ENCODE data around the gene ZNF41.

Gene ZNF41

GRCh38 chrX:47482065-47482511 lies 934 bp downstream of the ZNF41 start:
- Histone ChIP-seq H3K9ac (peak overlapping the region; percentile 87 to 94 (median 92)), H3K27ac (peak overlapping the region; percentile 88 to 97 (median 91); a peak in 21 of 22 replicates), H3K36me3 (no peaks in the 10 kb centered on the region), H3K27me3 (peaks cover 12 to 51% (median 33%) of the 10 kb centered on the region in 11 experiments; a peak in 20 of 22 replicates), H3K4me1 (peaks cover 25 to 46% (median 34%) of the 10 kb centered on the region in 10 experiments), H4K20me1 (peaks cover 0 to 4% (median 0%) of the 10 kb centered on the region in 11 experiments; a peak in 2 of 22 replicates), H3K9me3 (replicated peaks in 1 of 11) (0 out of 22 replicates have a peak, but pooled peaks cover 0 to 5% (median 0%) of the 10 kb centered on the region in 11 experiments), H3K4me2 (peak overlapping the region; percentile 49 to 88 (median 75)), H3K4me3 (peak overlapping the region; percentile 56 to 76 (median 68))
- TF ChIP-seq Cebpa-rat (IDR thresholded peaks at IDR 0.05) = no peak

DNA sequence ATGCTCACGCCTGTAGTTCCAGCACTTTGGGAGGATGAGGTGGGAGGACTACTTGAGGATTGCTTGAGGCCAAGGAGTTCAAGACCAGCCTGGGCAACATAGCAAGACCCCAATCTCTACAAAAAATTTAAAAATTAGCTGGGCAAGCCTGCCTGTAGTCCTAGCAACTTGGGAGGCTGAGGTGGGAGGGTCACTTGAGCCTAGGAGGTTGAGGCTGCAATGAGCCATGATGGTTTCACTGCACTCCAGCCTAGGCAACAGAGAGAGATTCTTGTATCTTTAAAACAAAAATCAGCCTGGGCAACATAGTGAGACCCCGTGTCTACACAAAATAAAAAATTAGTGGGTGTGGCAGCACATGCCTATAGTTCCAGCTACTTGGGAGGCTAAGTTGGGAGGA lies 1.9 kb downstream of the ZNF41 start:
- Histone ChIP-seq H3K4me1 (peaks cover 25 to 46% (median 34%) of the 10 kb centered on the region in 10 experiments), H3K9ac (no peak overlapping the region), H3K9me3 (replicated peaks in 1 of 11) (0 out of 22 replicates have a peak, but pooled peaks cover 0 to 5% (median 0%) of the 10 kb centered on the region in 11 experiments), H3K27ac (no peak overlapping the region), H3K4me2 (peak overlapping the region; percentile 17 to 83 (median 75); a peak in 16 of 22 replicates), H4K20me1 (peaks cover 0 to 4% (median 0%) of the 10 kb centered on the region in 11 experiments; a peak in 2 of 22 replicates), H3K27me3 (peaks cover 12 to 46% (median 26%) of the 10 kb centered on the region in 11 experiments; a peak in 20 of 22 replicates), H3K4me3 (peak overlapping the region in 4 of 10 experiments; percentile 64 to 70 (median 68); a peak in 4 of 20 replicates), H3K36me3 (no peaks in the 10 kb centered on the region)
- no peak for TF ChIP-seq Cebpa-rat (IDR thresholded peaks at IDR 0.05)

DNA sequence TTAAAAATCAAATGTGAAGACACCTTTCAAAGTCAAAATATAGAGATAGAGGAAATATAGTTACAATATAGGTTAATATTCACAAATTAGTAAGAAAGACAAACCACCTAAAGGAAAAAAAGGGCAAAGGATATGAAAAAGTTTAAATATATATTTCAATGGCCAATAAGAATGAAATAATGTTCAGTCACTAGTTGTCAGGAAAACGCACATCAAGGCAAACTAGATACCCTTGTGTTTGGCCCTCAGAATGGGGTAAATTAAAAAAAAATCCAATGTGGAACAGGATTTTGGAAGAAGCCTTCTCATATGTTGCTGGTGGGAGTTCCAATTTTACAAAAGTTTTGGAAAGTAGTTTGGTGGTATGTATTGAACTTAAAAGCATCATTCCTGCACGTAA lies 2.4 kb downstream of the ZNF41 start:
- Histone ChIP-seq H3K4me1 (peaks cover 24 to 43% (median 31%) of the 10 kb centered on the region in 10 experiments), H3K9me3 (replicated peaks in 1 of 11) (0 out of 22 replicates have a peak, but pooled peaks cover 0 to 5% (median 0%) of the 10 kb centered on the region in 11 experiments), H4K20me1 (peaks cover 0 to 4% (median 0%) of the 10 kb centered on the region in 11 experiments; a peak in 3 of 22 replicates), H3K9ac (no peak overlapping the region), H3K36me3 (no peaks in the 10 kb centered on the region), H3K4me3 (no peak overlapping the region), H3K4me2 (no peak overlapping the region), H3K27me3 (peaks cover 11 to 42% (median 23%) of the 10 kb centered on the region in 11 experiments; a peak in 20 of 22 replicates), H3K27ac (no peak overlapping the region)
- TF ChIP-seq Cebpa-rat (IDR thresholded peaks at IDR 0.05) = no peak

- Histone ChIP-seq H3K9ac (no peak overlapping the region), H4K20me1 (peaks cover 0 to 3% (median 0%) of the 10 kb centered on the region in 11 experiments; a peak in 2 of 22 replicates), H3K36me3 (no peaks in the 10 kb centered on the region), H3K9me3 (replicated peaks in 1 of 11) (peaks cover 0 to 4% (median 0%) of the 10 kb centered on the region in 11 experiments; a peak in 2 of 22 replicates), H3K4me2 (no peak overlapping the region), H3K27ac (no peak overlapping the region), H3K4me1 (peaks cover 0 to 17% (median 11%) of the 10 kb centered on the region in 10 experiments; a peak in 14 of 20 replicates), H3K27me3 (peaks cover 0 to 41% (median 22%) of the 10 kb centered on the region in 11 experiments; a peak in 16 of 22 replicates), H3K4me3 (no peak overlapping the region)
- no peak for TF ChIP-seq Cebpa-rat (IDR thresholded peaks at IDR 0.05)
These were observed 7.5 kb downstream of the ZNF41 start for GRCh38 chrX:47475476-47475875.

DNA sequence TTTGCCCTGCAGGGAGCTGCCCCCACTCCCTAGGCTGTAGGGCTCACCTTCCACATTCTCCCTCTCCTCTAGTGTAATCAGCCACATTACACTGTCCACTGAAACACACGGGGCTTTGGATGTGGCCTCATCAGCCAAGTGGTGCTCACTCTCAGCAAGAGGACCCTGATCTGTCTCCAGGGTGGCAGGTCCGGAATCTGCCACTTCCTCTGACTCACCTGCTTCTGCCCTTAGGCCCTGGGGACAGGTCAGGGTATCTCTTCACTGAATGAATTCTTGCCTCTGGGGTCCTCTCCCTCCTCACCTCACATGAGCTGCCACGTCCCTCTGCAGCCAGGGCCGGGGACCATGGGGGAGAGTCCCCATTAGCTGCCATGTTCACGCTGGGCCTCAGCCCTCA lies 15.9 kb downstream of the ZNF41 start:
- peaks cover 13 to 53% (median 31%) of the 10 kb centered on the region in 11 experiments for H3K9me3 ChIP-seq (replicated peaks in 1 of 11)
- H3K27ac ChIP-seq = no peak overlapping the region
- no peaks in the 10 kb centered on the region for H3K4me1 ChIP-seq

DNA sequence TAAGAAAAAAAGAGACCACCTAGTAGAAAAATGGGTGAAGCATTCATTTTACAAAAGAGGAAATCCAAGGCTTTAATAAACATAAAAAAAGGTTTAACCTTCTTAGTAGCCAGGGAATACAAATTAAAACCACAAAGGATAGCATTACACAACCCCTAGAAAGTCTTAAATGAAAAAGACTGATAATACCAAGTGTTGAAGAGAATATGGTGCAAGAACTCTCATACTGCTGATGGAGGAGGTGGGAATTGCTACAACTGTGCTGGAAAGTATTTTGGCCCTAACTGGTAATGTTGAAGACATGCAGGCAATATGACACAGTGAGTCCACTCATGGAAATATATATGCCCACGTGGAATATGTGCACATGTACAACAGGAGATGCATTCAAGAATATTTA lies 22.5 kb downstream of the ZNF41 start:
- TF ChIP-seq Cebpa-rat (IDR thresholded peaks at IDR 0.05) = no peak

More for the DNA sequence above, 15.9 kb downstream of the ZNF41 start:
- no peak overlapping the region for H3K4me2 ChIP-seq
- peaks cover 30 to 60% (median 56%) of the 10 kb centered on the region in 11 experiments for H3K36me3 ChIP-seq
- no peak for TF ChIP-seq Cebpa-rat (IDR thresholded peaks at IDR 0.05)
- H3K4me3 ChIP-seq = no peak overlapping the region
- peaks cover 36 to 77% (median 68%) of the 10 kb centered on the region in 11 experiments for H3K27me3 ChIP-seq
- H3K9ac ChIP-seq = no peak overlapping the region
- peaks cover 0 to 6% (median 0%) of the 10 kb centered on the region in 11 experiments; a peak in 2 of 22 replicates for H4K20me1 ChIP-seq

GRCh38 chrX:47458528-47458927 lies 24.5 kb downstream of the ZNF41 start:
- Histone ChIP-seq H3K36me3 (peaks cover 31 to 69% (median 42%) of the 10 kb centered on the region in 11 experiments), H3K4me1 (no peaks in the 10 kb centered on the region)

More for the DNA sequence above, 22.5 kb downstream of the ZNF41 start:
- H3K9me3 ChIP-seq (replicated peaks in 1 of 11) = peaks cover 32 to 85% (median 58%) of the 10 kb centered on the region in 11 experiments
- H3K4me2 ChIP-seq = no peak overlapping the region
- no peak overlapping the region for H3K9ac ChIP-seq
- no peaks in the 10 kb centered on the region for H4K20me1 ChIP-seq
- H3K4me1 ChIP-seq = no peaks in the 10 kb centered on the region
- peaks cover 28 to 94% (median 83%) of the 10 kb centered on the region in 11 experiments for H3K27me3 ChIP-seq
- peaks cover 25 to 61% (median 42%) of the 10 kb centered on the region in 11 experiments for H3K36me3 ChIP-seq
- no peak overlapping the region for H3K27ac ChIP-seq
- H3K4me3 ChIP-seq = no peak overlapping the region

DNA sequence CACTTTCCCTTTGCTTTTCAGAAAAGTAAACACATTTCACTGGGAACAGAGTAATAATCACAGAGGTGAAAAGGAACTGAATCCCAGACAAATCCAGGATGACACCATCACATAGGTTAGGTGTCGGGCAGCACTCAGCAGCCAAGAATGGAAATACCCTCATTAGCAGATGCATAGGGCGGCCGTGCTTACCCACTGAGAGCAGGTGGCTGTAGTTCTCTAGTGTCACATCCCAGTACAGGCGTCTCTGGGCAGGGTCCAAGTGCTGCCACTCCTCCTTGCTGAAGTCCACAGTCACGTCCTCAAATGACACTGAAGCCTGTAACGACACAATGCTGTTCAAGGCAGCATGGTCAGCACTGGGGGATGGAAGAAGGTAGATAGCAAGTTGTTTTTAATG lies 26.9 kb downstream of the ZNF41 start:
- Histone ChIP-seq H3K4me1 (no peaks in the 10 kb centered on the region), H3K27ac (no peak overlapping the region), H3K4me3 (no peak overlapping the region), H3K9me3 (replicated peaks in 1 of 11) (peaks cover 42 to 80% (median 51%) of the 10 kb centered on the region in 11 experiments), H3K36me3 (peaks cover 39 to 75% (median 50%) of the 10 kb centered on the region in 11 experiments), H3K9ac (no peak overlapping the region), H3K4me2 (no peak overlapping the region), H4K20me1 (no peaks in the 10 kb centered on the region), H3K27me3 (peaks cover 10 to 74% (median 60%) of the 10 kb centered on the region in 11 experiments)
- TF ChIP-seq Cebpa-rat (IDR thresholded peaks at IDR 0.05) = no peak

More at GRCh38 chrX:47458528-47458927, 24.5 kb downstream of the ZNF41 start:
- no peak overlapping the region for H3K27ac ChIP-seq
- H3K4me3 ChIP-seq = no peak overlapping the region
- no peak for TF ChIP-seq Cebpa-rat (IDR thresholded peaks at IDR 0.05)
- H3K27me3 ChIP-seq = peaks cover 10 to 82% (median 70%) of the 10 kb centered on the region in 11 experiments
- no peak overlapping the region for H3K9ac ChIP-seq
- H3K4me2 ChIP-seq = no peak overlapping the region
- H4K20me1 ChIP-seq = no peaks in the 10 kb centered on the region
- peaks cover 34 to 80% (median 51%) of the 10 kb centered on the region in 11 experiments for H3K9me3 ChIP-seq (replicated peaks in 1 of 11)

DNA sequence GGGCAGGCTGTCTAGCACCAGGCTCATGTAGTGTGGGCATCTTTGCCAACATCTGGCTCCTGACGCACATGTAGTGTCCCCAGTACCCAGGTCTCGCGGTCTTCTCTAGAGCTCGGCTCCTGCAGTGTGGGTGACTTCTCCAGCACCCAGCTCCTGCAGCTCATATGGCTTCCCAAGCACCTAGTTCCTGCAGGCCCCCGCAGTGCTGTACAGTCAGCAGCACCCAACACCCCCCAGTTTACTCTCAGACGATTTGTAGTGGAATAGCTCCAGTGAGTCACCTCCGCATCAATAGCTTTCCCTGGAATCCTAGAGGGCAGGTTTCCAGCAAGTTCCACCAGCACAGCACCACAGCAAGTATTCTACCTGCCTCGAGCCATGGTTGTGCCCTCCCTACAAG lies 30.9 kb downstream of the ZNF41 start:
- TF ChIP-seq Cebpa-rat (IDR thresholded peaks at IDR 0.05) = no peak
- Histone ChIP-seq H3K27ac (no peak overlapping the region), H3K9me3 (replicated peaks in 1 of 11) (peaks cover 72 to 95% (median 82%) of the 10 kb centered on the region in 11 experiments), H4K20me1 (no peaks in the 10 kb centered on the region), H3K36me3 (peaks cover 78 to 100% (median 89%) of the 10 kb centered on the region in 11 experiments), H3K9ac (no peak overlapping the region), H3K4me1 (no peaks in the 10 kb centered on the region), H3K4me2 (no peak overlapping the region), H3K27me3 (peaks cover 13 to 76% (median 62%) of the 10 kb centered on the region in 11 experiments), H3K4me3 (peak overlapping the region in 1 of 10 experiments; percentile 5; a peak in 1 of 20 replicates)

All from BLaER1 treated with 17β-estradiol and CSF1 and Interleukin-3, amounts not matched to agents 10 nM and 100 nM (cell line).